Astrocyte of the cerebellum (primary cell): Measurements from ENCODE around the gene KLK13.

Experiments used
- DNase-seq: peaks from one replicate; pipeline ENCODE4 v3.0.0-alpha.2; 2011; ENCODE audit warnings: low read depth
- H3K4me3 ChIP-seq: 2 replicates; pipeline ENCODE4 v1.5.1; 2011; ENCODE audit warnings: mild to moderate bottlenecking, low read depth, low read length, moderate library complexity
- in situ Hi-C: cut with HindIII; loops from 2 replicates; pipeline ENCODE4 v1.10.0; 2017; ENCODE audit warnings: low sequenced_read_pairs
- TF ChIP-seq, protein P1 (sequence below): IDR thresholded peaks from 2 replicates; pipeline ENCODE4 v1.5.1; 2012; ENCODE audit warnings: low read length, low read depth, moderate library complexity, mild to moderate bottlenecking; ENCODE audit errors: missing control alignments

The KLK13 gene

DNA sequence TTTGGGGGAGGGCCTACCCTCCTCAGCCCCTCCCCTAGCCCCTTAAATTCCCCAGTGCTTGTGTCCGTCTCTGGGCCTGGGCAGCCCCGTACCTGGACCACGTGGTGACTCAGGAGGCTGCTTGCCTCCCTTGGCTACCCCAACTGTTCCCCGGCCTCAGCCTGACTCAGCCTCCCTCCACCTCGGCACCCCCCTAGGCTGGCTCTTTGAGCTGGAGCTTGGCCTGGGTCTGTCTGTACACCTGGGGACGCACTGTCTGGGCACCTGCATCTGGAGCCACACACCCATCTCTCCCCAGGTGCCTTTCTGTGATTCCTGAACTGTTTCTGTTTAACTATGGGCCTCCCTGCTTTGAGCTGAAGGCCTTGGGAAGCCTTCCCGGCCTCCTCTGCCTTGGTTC is 19.6 kb upstream of the KLK13 start:
- DNase-seq: no peak
- TF ChIP-seq, protein P1, sequence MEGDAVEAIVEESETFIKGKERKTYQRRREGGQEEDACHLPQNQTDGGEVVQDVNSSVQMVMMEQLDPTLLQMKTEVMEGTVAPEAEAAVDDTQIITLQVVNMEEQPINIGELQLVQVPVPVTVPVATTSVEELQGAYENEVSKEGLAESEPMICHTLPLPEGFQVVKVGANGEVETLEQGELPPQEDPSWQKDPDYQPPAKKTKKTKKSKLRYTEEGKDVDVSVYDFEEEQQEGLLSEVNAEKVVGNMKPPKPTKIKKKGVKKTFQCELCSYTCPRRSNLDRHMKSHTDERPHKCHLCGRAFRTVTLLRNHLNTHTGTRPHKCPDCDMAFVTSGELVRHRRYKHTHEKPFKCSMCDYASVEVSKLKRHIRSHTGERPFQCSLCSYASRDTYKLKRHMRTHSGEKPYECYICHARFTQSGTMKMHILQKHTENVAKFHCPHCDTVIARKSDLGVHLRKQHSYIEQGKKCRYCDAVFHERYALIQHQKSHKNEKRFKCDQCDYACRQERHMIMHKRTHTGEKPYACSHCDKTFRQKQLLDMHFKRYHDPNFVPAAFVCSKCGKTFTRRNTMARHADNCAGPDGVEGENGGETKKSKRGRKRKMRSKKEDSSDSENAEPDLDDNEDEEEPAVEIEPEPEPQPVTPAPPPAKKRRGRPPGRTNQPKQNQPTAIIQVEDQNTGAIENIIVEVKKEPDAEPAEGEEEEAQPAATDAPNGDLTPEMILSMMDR: no peak
- in situ Hi-C loops: no loop called here
- no peak overlapping the region for H3K4me3 ChIP-seq

DNA sequence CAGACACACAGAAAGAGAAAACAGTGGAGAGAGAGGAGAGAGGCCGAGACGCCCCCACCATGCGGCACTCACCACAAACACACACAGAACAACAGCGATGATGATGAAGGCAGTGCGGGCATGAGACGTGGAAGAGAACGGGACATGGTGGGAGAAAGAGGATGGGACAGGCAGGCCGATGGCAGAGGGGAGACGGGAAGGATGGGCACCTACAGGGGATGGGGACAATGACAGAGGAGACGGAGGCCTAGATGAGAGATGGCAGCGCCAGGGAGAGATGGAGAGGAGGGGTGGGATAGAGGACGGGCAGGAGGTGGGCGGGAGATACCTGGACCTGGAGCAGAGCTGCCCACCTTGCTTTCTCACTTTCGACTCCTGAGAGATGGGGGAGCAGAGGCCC is 18.9 kb upstream of the KLK13 start:
- TF ChIP-seq, protein P1: no peak
- H3K4me3 ChIP-seq: no peak overlapping the region
- DNase-seq: no peak
- in situ Hi-C loops: no loop called here

DNA sequence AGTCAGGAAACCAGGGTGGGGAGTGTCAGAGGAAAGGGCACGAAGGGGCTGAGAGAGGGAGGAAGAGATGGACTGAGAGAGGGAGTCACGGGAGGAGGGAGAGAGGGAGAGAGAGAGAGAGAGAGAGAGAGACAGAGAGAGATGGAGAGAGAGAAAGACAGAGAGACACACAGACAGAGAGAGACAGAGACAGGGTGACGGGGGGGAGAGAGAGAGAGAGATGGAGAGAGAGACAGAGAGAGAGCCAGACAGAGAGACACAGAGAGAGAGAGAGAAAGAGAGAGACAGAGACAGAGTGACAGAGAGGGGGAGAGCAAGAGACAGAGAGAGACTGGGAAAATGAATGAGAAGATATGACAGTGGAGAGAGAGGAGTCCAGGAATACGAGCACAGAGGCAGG is 18.3 kb upstream of the KLK13 start:
- H3K4me3 ChIP-seq: no peak overlapping the region
- in situ Hi-C loops: no loop called here
- DNase-seq: no peak
- TF ChIP-seq, protein P1: no peak

DNA sequence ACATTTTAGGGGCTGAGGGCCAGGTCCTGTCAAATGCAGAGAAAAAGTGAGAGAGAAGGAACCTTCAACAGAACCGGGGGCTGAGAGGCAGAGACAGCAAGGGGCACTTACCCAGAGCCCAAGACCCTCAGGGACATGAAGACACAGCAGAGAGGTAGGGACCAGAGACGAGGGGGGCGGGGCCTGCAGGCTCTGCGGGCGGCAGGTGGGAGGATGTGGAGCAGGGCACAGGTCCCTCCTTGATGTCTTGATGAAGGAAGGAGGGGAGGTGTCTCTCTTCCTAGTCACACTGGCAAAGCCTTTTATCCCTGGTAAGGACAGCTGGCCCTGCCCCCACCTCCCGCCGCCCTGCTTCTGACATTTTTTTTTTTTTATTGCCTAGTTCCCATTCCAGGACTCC is 17.7 kb upstream of the KLK13 start, which contains the start of gene KLK14:
TSS of gene KLK14 (minus strand) at position 277 of the 400 bp plus-strand sequence. CDS start at position 4, 273 bp downstream.
- H3K4me3 ChIP-seq: no peak within 1 kb of the TSS
- TF ChIP-seq, protein P1: no peak
- no peak for DNase-seq
- in situ Hi-C loops: no loop called here

DNA sequence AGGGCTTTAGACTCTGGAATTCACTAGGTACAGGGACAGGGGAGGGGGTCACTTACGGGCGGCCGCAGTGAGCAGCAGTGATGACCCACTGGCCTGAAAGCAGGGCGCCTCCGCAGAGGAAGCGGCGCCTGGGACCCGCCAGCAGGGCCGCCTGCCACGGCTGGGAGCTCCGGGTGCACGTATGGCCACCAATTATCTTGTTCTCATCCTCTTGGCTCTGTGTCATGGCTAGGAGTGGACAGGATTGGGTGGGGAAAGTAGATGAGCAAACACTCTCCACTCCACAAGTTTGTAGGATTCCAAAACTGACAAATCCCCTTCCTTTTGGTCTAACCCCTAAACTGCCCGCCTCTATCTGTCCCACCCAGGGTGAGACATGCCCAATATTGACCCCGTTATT is 16.6 kb upstream of the KLK13 start:
- no peak for DNase-seq
- no peak overlapping the region for H3K4me3 ChIP-seq
- TF ChIP-seq, protein P1: no peak
- in situ Hi-C loops: no loop called here

DNA sequence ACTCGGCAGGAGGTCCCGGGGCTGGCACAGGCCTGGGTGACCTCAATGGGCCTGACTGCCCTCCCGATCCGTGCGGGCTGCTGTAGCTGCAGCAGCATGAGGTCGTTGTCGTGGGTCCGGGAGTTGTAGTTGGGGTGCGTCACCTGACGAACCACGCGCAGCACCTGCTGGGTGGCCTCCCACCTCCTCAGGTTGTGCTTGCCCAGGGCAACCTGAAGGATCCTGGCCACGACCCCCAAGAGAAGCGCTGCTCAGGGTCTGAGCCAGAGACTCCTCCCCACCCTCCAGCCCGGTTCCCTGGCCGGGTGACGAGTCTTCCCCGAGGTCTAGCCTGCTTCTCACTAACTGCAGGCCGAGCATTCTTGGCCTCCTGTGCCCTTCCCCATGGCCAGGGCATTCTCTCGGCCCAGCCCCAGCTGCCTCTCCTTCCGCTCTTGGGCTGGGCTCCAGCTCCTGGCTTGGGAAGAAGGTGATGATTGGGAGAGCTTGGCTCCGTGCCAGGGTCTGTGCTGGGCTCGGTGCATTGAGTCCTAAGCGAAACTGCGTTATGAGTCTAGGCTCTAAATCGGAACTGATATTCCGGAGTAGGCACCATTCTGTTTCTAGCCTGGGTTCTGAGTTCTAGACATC is 14.7 kb upstream of the KLK13 start:
- DNase-seq: no peak

More for the DNA sequence above, 14.7 kb upstream of the KLK13 start:
- TF ChIP-seq, protein P1: no peak
- in situ Hi-C loops: no loop called here
- no peak overlapping the region for H3K4me3 ChIP-seq
